Thyroid gland (tissue), 4 donors: ENCODE measurements around the gene ARID5A.

Experiments
- CTCF ChIP-seq, 6 experiments: fragments of 200-600 bp in 3 of 6; fragments of 450-650 bp in 3 of 6; sonication (generic) in 3 of 6; IDR thresholded peaks; one replicate each; pipeline ENCODE4 v1.5.1; 2016 to 2019; ENCODE audit warnings: antibody characterized with exemption in 6 of 6, mild to moderate bottlenecking in 2 of 6, inconsistent platforms in 1 of 6, moderate library complexity in 1 of 6
- POLR2A ChIP-seq, 2 donors: fragments of 450-650 bp; IDR thresholded peaks; one replicate each; pipeline ENCODE4 v1.6.1; 2017; ENCODE audit warnings: antibody characterized with exemption in 2 of 2, mild to moderate bottlenecking in 2 of 2, moderate library complexity in 1 of 2

GRCh38 chr2:96599941-96600340 lies 63.4 kb downstream of the ARID5A start:
- no peak for TF ChIP-seq CTCF (IDR thresholded peaks at IDR 0.05)
- TF ChIP-seq POLR2A (IDR thresholded peaks at IDR 0.05): no peak
